NCI-H146 treated with DMSO at 0.1 percent for 48 hours (cell line): Measurements from ENCODE around the gene DUSP21.
A peak's percentile ranks its signal among the peaks of the same experiment; 100 is the strongest.
"Not testable (repeated sequence)": the region's sequence is repeated elsewhere in the genome, so short reads cannot be mapped to it uniquely, and the experiment has no call there.

Experiments used
- DNase-seq: peaks from one replicate; lab custom pipeline; 2025; ENCODE audit not compliant: unreplicated experiment; lab: John Stamatoyannopoulos, UW

DUSP21 gene

GRCh38 chrX:44843753-44844152 is at the start of gene DUSP21:
Gene DUSP21 (plus strand): TSS chrX:44844021. CDS start chrX:44844133, 112 bp downstream.
- DNase-seq, result no peak

GRCh38 chrX:44795945-44796450 is 47.8 kb upstream of the DUSP21 start:
- DNase-seq, result no peak

- no peak for DNase-seq
Measured at GRCh38 chrX:44802613-44803012, 41.2 kb upstream of the DUSP21 start.

GRCh38 chrX:44815681-44816080 is 28.1 kb upstream of the DUSP21 start:
- no peak for DNase-seq

- no peak for DNase-seq
Measured at GRCh38 chrX:44816367-44816766, 27.5 kb upstream of the DUSP21 start.

GRCh38 chrX:44817029-44817428 is 26.8 kb upstream of the DUSP21 start:
- DNase-seq, result no peak

GRCh38 chrX:44822601-44823000 is 21.2 kb upstream of the DUSP21 start:
- DNase-seq, result no peak

- DNase-seq, result not testable (repeated sequence)
Measured at GRCh38 chrX:44823193-44823592, 20.6 kb upstream of the DUSP21 start.

GRCh38 chrX:44828008-44828605 is 15.7 kb upstream of the DUSP21 start:
- no peak for DNase-seq

GRCh38 chrX:44829832-44830231 is 14.0 kb upstream of the DUSP21 start:
- DNase-seq, result no peak

GRCh38 chrX:44842550-44843317 is 1.1 kb upstream of the DUSP21 start:
- no peak for DNase-seq

GRCh38 chrX:44843318-44843702 is 511 bp upstream of the DUSP21 start:
- no peak for DNase-seq

- no peak for DNase-seq
Measured at GRCh38 chrX:44844204-44844603, 383 bp downstream of the DUSP21 start.

GRCh38 chrX:44850891-44851290 is 7.1 kb downstream of the DUSP21 start:
- not testable (repeated sequence) for DNase-seq

GRCh38 chrX:44871114-44871645 is 27.4 kb downstream of the DUSP21 start:
- no peak for DNase-seq

GRCh38 chrX:44871931-44872820 is 28.4 kb downstream of the DUSP21 start:
- DNase-seq, result peak; percentile 31

- peak; percentile 91 for DNase-seq
Measured at GRCh38 chrX:44872821-44873414, 29.1 kb downstream of the DUSP21 start, which contains the start of gene KDM6A. Gene KDM6A (plus strand): TSS chrX:44873188. CDS start chrX:44873552, 364 bp downstream.

- peak; percentile 2 for DNase-seq
Measured at GRCh38 chrX:44873415-44874276, 29.8 kb downstream of the DUSP21 start.

- DNase-seq, result no peak
Measured at GRCh38 chrX:44874420-44875184, 30.8 kb downstream of the DUSP21 start.
